Uterus (tissue), 4 donors: ENCODE data around the gene FLNA. TPM values are rescaled to one million over a fixed set of nuclear protein-coding genes. Genes with fewer than 3 reads are reported as not detected.

ENCODE experiments used
- DNase-seq, 2 donors: peaks; one replicate each; pipeline ENCODE4 v3.0.0-alpha.2; 2019 to 2020
- H3K27ac ChIP-seq, 2 donors: fragments of 200-600 bp; sonication (generic); 1 replicate in 1 of 2; 2 replicates in 1 of 2; pipeline ENCODE4 v1.5.1; 2016 to 2018
- H3K27me3 ChIP-seq, 2 donors: fragments of 200-600 bp; sonication (generic); one replicate each; pipeline ENCODE4 v1.5.1; 2018 to 2019; ENCODE audit warnings: control low read depth in 1 of 2
- H3K36me3 ChIP-seq, 2 donors: fragments of 200-600 bp; sonication (generic); one replicate each; pipeline ENCODE4 v1.5.1; 2019; ENCODE audit warnings: control low read depth in 1 of 2
- H3K4me1 ChIP-seq, 2 donors: fragments of 200-600 bp; sonication (generic); one replicate each; pipeline ENCODE4 v1.5.1; 2018 to 2019; ENCODE audit warnings: control low read depth in 1 of 2
- H3K4me3 ChIP-seq, 2 donors: fragments of 200-600 bp; sonication (generic); 1 replicate in 1 of 2; 2 replicates in 1 of 2; pipeline ENCODE4 v1.5.1; 2018 to 2019; ENCODE audit warnings: mild to moderate bottlenecking in 1 of 2
- H3K9me3 ChIP-seq, 2 donors: fragments of 200-600 bp; sonication (generic); one replicate each; pipeline ENCODE4 v1.5.1; 2019; ENCODE audit warnings: control low read depth in 1 of 2
- POLR2A ChIP-seq, 2 donors: fragments of 450-650 bp; IDR thresholded peaks; one replicate each; pipeline ENCODE4 v1.6.1; 2016; ENCODE audit warnings: antibody characterized with exemption in 2 of 2, mild to moderate bottlenecking in 1 of 2, moderate library complexity in 1 of 2
- intact Hi-C: fragments of 100-400 bp; cut with DNase I; formaldehyde crosslinking; loops from one replicate; pipeline ENCODE4 v1.15.1; 2023; ENCODE audit warnings: low total_unique reads
- total RNA-seq, 4 donors: library from RNA; depleted of rRNA in 3 of 4; stranded (reverse); fragments of >200 nt in 3 of 4; gene quantifications; one replicate each; pipeline versions ENCODE4 v1.1.0 to v1.2.4, GENCODE V29; 2014 to 2023
- TF ChIP-seq, protein P1 (sequence below), 4 experiments: fragments of 200-600 bp in 2 of 4; fragments of 450-650 bp in 2 of 4; sonication (generic) in 2 of 4; IDR thresholded peaks; one replicate each; pipeline ENCODE4 v1.5.1; 2016 to 2019; ENCODE audit warnings: antibody characterized with exemption in 4 of 4, mild to moderate bottlenecking in 2 of 4, moderate library complexity in 1 of 4
- donor health status: DM: yes; HTN: yes; CAD: no.

The FLNA gene
- total RNA-seq, 4 donors from 2014 or later, result 1,067 to 4,271 (median 2,911) TPM

- Histone ChIP-seq H3K27me3 (no peaks in the 10 kb centered on the region), H3K9me3 (no peaks in the 10 kb centered on the region), H3K4me3 (no peak overlapping the region), H3K27ac (no peak overlapping the region), H3K36me3 (no peaks in the 10 kb centered on the region), H3K4me1 (no peaks in the 10 kb centered on the region)
- no peak for TF ChIP-seq POLR2A (IDR thresholded peaks at IDR 0.05)
- TF ChIP-seq, protein P1, sequence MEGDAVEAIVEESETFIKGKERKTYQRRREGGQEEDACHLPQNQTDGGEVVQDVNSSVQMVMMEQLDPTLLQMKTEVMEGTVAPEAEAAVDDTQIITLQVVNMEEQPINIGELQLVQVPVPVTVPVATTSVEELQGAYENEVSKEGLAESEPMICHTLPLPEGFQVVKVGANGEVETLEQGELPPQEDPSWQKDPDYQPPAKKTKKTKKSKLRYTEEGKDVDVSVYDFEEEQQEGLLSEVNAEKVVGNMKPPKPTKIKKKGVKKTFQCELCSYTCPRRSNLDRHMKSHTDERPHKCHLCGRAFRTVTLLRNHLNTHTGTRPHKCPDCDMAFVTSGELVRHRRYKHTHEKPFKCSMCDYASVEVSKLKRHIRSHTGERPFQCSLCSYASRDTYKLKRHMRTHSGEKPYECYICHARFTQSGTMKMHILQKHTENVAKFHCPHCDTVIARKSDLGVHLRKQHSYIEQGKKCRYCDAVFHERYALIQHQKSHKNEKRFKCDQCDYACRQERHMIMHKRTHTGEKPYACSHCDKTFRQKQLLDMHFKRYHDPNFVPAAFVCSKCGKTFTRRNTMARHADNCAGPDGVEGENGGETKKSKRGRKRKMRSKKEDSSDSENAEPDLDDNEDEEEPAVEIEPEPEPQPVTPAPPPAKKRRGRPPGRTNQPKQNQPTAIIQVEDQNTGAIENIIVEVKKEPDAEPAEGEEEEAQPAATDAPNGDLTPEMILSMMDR (IDR thresholded peaks at IDR 0.05), result no peak
- intact Hi-C loops, result no loop called here
- peak in 1 of 2 donors; percentile 20 for DNase-seq
These were observed 22.4 kb downstream of the FLNA start for GRCh38 chrX:154352012-154352401.

GRCh38 chrX:154351183-154352011 is 23.0 kb downstream of the FLNA start:
- TF ChIP-seq, protein P1 (IDR thresholded peaks at IDR 0.05), result no peak
- no peak for TF ChIP-seq POLR2A (IDR thresholded peaks at IDR 0.05)
- peak in 1 of 2 donors; percentile 24 for DNase-seq

DNA sequence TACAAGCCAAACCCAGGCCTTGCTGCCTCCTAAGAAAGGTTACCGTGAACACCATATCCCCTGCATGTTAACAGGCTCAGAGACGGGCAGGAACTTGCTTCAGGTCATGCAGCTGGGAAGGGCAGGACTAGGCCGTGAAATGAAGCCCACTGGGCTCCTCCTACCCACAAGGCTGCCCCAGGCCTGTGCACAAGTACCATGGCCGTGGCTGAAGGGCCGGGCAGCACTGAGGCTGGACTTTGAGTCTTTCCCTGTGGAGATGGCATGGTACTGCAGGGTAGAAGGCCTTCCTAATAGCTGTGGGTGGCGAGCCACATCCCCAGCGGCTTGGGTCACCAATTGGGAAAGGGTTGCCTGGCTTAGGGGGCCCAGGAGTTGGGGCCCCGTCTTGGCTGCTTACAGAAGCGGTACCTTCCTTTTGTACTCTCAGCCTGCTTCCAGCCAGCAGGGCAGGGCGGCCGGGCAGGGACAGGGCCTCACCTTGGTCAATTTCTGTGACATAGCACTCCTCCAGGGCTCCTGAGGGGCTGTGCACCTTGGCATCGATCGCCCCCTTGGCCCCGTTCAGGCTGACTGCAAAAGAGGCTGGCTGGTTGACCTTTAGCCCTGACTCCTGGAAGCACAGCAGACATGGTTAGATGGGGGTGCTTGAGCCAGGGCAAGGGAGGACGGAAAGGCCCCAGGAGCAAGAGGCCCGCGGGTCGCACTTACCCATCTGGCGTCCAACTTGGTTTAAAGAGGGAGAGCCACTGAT is 23.8 kb downstream of the FLNA start:
- intact Hi-C loops, result no loop called here
- H3K9me3 ChIP-seq, result no peaks in the 10 kb centered on the region
- no peaks in the 10 kb centered on the region for H3K4me1 ChIP-seq
- H3K36me3 ChIP-seq, result no peaks in the 10 kb centered on the region
- TF ChIP-seq, protein P1 (IDR thresholded peaks at IDR 0.05), result no peak
- TF ChIP-seq POLR2A (IDR thresholded peaks at IDR 0.05), result no peak
- H3K27me3 ChIP-seq, result no peaks in the 10 kb centered on the region
- DNase-seq, result peak in 1 of 2 donors; percentile 25
- no peak overlapping the region for H3K4me3 ChIP-seq
- no peak overlapping the region for H3K27ac ChIP-seq

More at GRCh38 chrX:154351183-154352011, 23.0 kb downstream of the FLNA start:
- no peaks in the 10 kb centered on the region for H3K9me3 ChIP-seq
- H3K4me3 ChIP-seq, result no peak overlapping the region
- no peaks in the 10 kb centered on the region for H3K27me3 ChIP-seq
- no peak overlapping the region for H3K27ac ChIP-seq
- intact Hi-C loops, result no loop called here
- H3K36me3 ChIP-seq, result no peaks in the 10 kb centered on the region
- H3K4me1 ChIP-seq, result no peaks in the 10 kb centered on the region

GRCh38 chrX:154349979-154350378 is 24.5 kb downstream of the FLNA start:
- TF ChIP-seq POLR2A (IDR thresholded peaks at IDR 0.05), result no peak
- TF ChIP-seq, protein P1 (IDR thresholded peaks at IDR 0.05), result no peak
- Histone ChIP-seq H3K36me3 (no peaks in the 10 kb centered on the region), H3K9me3 (no peaks in the 10 kb centered on the region), H3K4me1 (no peaks in the 10 kb centered on the region), H3K27me3 (no peaks in the 10 kb centered on the region), H3K4me3 (no peak overlapping the region), H3K27ac (no peak overlapping the region)
- intact Hi-C loops, result no loop called here
- peak in 1 of 2 donors; percentile 22 for DNase-seq
